Stimulated activated CD4-positive, alpha-beta T cell treated with anti-CD3 and anti-CD28 coated beads, Interleukin-15, amount 100 ng/mL, for 24 hours (primary cell): Measurements from ENCODE around the gene PDE3A.

Source experiments
- DNase-seq: peaks from one replicate; pipeline ENCODE4 v3.0.0-alpha.2; 2020

Gene PDE3A

GRCh38 chr12:20628226-20628787 lies 260.0 kb downstream of the PDE3A start:
- no peak for DNase-seq

DNA sequence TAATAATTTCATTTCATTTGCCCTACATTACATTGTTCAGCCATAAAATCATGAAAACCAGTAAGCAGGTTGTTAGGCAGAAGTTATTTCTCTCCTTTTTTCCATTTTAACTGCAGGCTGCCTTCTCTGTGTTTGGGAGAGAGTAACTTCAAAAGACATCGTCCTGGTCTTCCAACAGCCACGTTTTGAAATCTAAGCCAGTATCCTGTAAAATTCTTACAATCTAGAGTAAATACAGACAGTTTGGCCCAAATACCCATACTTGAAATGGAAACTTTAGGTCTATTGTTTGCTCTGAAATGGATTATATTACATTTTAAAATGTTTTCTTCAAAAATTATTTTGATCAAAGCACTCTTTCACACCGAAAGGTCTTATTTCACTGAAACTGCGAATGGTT lies 260.7 kb downstream of the PDE3A start:
- no peak for DNase-seq

- no peak for DNase-seq
These were observed 261.2 kb downstream of the PDE3A start for GRCh38 chr12:20629414-20630156.

DNA sequence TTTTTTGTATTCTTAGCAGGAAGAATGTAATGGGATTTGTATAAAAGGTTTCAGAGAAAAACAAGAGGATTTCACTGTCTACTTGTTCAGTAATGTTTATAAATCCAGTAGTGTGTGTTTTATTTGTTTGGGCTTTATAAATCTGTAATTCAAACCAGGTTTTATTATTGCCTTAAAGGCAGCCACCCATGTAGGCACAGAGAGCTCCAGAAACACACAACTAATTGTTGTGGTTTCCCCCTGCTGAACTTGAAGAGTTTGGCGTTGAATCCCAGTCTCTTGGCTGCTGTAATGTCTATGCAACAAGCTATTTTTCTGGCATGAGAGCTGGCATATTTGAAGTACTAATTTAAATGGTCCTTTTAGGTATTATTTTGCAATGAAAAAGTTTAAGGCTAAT lies 263.4 kb downstream of the PDE3A start:
- DNase-seq = no peak

DNA sequence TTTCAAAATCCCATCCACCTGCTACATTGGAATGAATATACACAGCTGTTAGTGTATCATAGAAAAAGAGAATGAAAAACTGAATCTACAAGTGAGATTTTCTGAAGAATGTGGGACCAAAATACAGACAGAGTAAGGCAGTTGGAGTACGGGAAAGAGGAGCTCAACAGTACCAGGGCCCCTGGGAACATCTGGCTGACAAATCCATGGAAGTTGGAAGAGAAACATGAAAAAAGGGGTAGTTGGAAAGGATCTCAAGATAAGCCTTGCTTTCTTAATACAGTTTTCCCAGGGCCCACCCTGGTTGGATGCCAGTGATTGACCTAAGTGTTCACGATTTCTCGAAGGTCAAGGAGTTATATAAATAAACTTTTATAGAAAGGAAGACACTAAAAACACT lies 272.8 kb downstream of the PDE3A start:
- DNase-seq = no peak

DNA sequence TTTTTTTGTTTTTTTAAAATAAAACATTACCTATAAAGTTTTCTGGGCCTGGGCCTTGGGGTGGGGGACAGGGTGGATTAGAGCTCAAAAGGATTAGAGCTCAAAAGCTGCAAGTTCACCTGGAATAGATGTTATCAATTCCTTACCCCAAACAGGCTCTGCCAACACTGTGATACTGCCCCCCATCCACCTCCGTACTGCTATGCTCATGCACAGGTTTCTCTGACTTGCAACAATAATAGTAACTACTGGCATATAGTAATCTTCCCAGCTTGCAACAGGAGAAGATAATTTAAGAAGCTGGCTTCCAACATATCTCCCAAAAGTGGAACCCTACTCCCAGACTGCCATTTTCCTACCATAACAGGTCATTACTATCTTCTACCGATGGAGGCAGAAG lies 275.5 kb downstream of the PDE3A start:
- no peak for DNase-seq

- DNase-seq = no peak
These were observed 278.0 kb downstream of the PDE3A start for GRCh38 chr12:20646239-20646827.

DNA sequence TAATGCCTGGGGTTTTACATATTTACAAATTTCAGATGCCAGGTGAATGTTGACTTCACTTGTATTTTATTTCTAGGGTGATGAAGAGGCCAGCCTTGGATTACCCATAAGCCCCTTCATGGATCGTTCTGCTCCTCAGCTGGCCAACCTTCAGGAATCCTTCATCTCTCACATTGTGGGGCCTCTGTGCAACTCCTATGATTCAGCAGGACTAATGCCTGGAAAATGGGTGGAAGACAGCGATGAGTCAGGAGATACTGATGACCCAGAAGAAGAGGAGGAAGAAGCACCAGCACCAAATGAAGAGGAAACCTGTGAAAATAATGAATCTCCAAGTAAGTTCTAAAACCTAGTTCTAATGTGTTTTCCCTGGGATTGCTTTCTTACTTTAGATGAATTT lies 285.5 kb downstream of the PDE3A start:
- DNase-seq = no peak

- DNase-seq = no peak
These were observed 288.3 kb downstream of the PDE3A start for GRCh38 chr12:20656600-20656999.

GRCh38 chr12:20657496-20657895 lies 289.2 kb downstream of the PDE3A start:
- no peak for DNase-seq

- DNase-seq = no peak
These were observed 313.0 kb downstream of the PDE3A start for GRCh38 chr12:20681334-20681733.

DNA sequence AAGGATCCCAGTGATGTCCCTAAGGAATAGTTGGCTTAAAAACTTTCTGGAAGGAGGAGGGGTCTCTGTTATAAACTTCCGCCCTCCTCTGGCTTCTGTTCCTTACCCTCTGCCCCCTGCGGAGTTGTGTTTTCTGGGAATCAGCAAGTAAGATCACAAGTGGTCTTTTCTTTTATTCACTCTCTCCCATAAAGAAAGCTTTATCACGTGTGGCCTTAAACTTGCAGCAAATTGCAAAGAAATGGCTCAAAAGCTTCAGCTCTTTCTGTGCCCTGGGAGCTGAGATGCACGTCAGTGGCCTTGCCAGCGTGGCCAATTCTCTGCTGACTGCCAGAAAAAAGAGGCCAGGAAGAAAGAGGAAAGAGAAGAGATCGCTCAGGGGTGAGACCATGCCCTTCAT lies 326.9 kb downstream of the PDE3A start, which contains the start of gene SLCO1C1:
TSS of gene SLCO1C1 (plus strand) at position 101 of the 400 bp plus-strand sequence. CDS start 4,245 bp downstream, outside the sequence.
- DNase-seq = no peak

- no peak for DNase-seq
These were observed 328.0 kb downstream of the PDE3A start for GRCh38 chr12:20696181-20696905.

- no peak for DNase-seq
These were observed 332.8 kb downstream of the PDE3A start for GRCh38 chr12:20701106-20701505.

DNA sequence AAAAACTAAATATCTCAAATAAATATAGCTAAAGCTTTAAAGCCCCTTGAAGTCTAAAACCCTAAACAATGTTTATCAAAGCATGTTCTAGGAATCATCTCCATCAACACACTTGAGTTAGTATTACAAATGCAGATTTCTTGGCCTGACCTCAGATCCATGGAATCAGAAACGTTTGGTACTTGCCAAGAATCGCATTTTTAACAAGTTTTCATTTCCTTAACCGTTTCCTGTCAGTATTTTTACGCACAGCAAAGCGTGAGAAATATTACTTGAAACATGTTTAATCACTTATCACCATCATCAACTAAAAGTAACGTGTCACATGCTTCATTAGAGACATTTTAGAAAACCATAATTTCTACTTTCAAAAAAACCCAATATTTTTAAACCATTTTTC lies 336.5 kb downstream of the PDE3A start:
- DNase-seq = no peak

- DNase-seq = no peak
These were observed 343.5 kb downstream of the PDE3A start for GRCh38 chr12:20711846-20712245.

- no peak for DNase-seq
These were observed 347.7 kb downstream of the PDE3A start for GRCh38 chr12:20716037-20716436.

GRCh38 chr12:20716985-20717384 lies 348.6 kb downstream of the PDE3A start:
- no peak for DNase-seq

- no peak for DNase-seq
These were observed 350.0 kb downstream of the PDE3A start for GRCh38 chr12:20718294-20718693.

DNA sequence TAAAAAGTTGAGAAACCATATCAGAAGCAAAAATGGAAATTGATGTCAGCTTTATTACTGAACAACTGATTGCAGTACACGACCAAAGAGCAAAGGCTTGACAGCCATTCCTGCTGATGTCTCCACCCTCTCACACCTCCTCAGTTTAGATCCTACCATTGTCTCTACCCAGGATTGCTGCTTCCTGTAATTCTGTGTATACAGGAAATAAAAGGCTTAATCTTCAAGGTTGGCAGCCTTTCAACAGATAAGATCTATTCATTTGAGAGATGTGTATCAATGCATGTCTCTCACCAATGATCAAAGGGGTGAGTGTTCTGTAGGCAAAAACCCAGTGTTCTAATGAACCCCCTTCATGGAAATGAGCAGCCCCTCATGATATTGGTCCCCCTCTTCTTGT lies 353.8 kb downstream of the PDE3A start:
- DNase-seq = no peak

DNA sequence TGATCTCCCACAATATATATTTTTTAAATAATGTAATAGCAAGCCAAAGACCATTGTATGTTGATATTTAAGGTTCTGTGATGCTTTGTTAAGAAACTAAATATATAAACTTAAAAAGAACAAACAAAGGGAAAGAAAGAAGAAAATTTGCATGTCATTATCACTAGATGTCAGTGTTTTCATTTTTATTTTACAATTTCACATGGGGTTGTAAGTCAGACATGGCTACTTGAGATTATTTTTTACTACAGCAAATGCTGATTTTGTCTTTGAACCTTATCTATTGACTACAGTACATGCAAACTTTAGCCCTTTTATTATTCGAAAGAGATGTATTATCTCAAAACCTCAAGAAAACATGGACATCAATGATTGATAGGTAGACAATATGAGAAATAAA lies 362.9 kb downstream of the PDE3A start:
- DNase-seq = no peak
